Gastroesophageal sphincter (tissue), 3 donors: Measurements from ENCODE around the gene TDO2.

Experiments
- CTCF ChIP-seq, 4 experiments: fragments of 200-600 bp in 2 of 4; fragments of 450-650 bp in 2 of 4; sonication (generic) in 1 of 4; IDR thresholded peaks; one replicate each; pipeline ENCODE4 v1.5.1; 2017 to 2019; ENCODE audit warnings: antibody characterized with exemption in 4 of 4, mild to moderate bottlenecking in 2 of 4, moderate library complexity in 2 of 4
- EP300 ChIP-seq: sonication (generic); formaldehyde crosslinking; IDR thresholded peaks from one replicate; pipeline ENCODE4 v1.6.1; 2017; ENCODE audit warnings: antibody characterized with exemption, mild to moderate bottlenecking
- POLR2A ChIP-seq, 2 donors: fragments of 450-650 bp; IDR thresholded peaks; one replicate each; pipeline ENCODE4 v1.6.1; 2017; ENCODE audit warnings: antibody characterized with exemption in 2 of 2, mild to moderate bottlenecking in 2 of 2, moderate library complexity in 1 of 2
- POLR2AphosphoS5 ChIP-seq: sonication (generic); formaldehyde crosslinking; IDR thresholded peaks from one replicate; pipeline ENCODE4 v1.6.1; 2017; ENCODE audit warnings: antibody characterized with exemption

GRCh38 chr4:155966171-155966570 is 62.7 kb downstream of the TDO2 start:
- TF ChIP-seq CTCF (IDR thresholded peaks at IDR 0.05), result no peak
- TF ChIP-seq POLR2A (IDR thresholded peaks at IDR 0.05), result no peak
- no peak for TF ChIP-seq EP300
- TF ChIP-seq POLR2AphosphoS5, result no peak
